ENCODE data around the gene PCSK5. TPM values are rescaled to one million over a fixed set of nuclear protein-coding genes. Genes with fewer than 3 reads are reported as not detected.

PCSK5 gene
- total and polyA plus RNA-seq, 3 experiments from 2014 or later: 1.6 to 1.9 (median 1.8) TPM

DNA sequence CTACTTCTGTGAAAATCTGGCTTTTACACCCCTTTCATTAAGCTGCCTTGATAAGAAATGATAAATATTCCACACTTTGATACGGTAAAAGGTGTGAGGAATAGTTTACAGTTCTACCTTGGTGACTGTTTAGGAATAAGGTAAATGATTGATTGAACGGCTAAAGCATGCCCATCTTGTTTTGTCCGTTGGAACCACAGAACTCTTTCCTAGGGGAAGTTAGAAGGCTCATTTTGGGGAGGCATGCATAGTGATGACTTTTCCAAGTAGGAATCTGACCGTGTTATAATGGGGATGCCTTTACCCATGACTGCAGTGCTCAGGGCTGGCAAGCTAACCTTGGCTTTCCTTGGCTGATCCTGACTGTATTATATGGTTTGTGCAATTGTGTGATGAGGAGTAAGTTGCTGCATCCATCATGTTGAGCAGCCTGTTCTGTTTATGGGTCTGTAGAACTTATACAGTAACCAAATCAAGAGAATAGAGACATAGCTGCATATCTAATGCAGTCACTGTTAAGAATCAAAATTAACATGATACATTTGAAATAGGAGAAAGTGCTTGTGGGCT is 24.5 kb downstream of the PCSK5 start:
- Histone ChIP-seq H3K36me3 (ENCODE audit: insufficient read depth, low read length) (no peaks in the 10 kb centered on the region), H3K27ac (ENCODE audit: low read depth, low read length) (no peak overlapping the region), H3K9me3 (ENCODE audit: low read length) (no peaks in the 10 kb centered on the region), H3K4me1 (ENCODE audit: insufficient read depth, low read length) (no peaks in the 10 kb centered on the region), H3K4me3 (ENCODE audit: low read length) (no peak overlapping the region), H3K27me3 (ENCODE audit: insufficient read depth, low read length, poor library complexity, severe bottlenecking) (no peaks in the 10 kb centered on the region)
- CTCF ChIA-PET: no interaction called here
- no peak overlapping the region for H3K27ac Mint-ChIP-seq
- H3K4me1 Mint-ChIP-seq: peaks cover 0 to 11% (median 9%) of the 10 kb centered on the region in 3 donors
- no peak overlapping the region for H3K4me3 Mint-ChIP-seq
- DNase-seq: no peak
- peaks cover 0 to 6% (median 0%) of the 10 kb centered on the region in 5 donors for H3K9me3 Mint-ChIP-seq
- no peaks in the 10 kb centered on the region for H3K36me3 Mint-ChIP-seq
- no peaks in the 10 kb centered on the region for H3K27me3 Mint-ChIP-seq
- POLR2A ChIA-PET: no interaction called here

DNA sequence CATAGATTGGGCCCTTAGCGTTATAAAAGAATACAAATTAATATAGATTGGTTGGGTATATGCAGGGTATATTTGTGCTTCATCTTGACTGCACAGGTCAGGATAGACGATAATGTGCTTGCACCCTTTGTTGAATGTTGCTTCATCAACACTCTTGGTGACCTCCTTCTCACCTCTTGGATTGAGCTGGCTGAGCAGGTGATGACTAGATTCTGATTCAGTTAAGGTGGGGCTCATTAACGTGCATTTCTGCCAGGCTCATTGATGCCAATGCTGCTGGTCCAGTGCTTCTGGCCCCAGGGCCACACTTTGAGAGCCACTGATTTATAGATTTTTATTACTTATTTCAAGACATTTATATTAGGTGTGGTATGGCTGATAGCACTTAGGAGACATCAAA is 27.7 kb downstream of the PCSK5 start:
- no peaks in the 10 kb centered on the region for H3K36me3 Mint-ChIP-seq
- H3K4me1 ChIP-seq (ENCODE audit: insufficient read depth, low read length): no peaks in the 10 kb centered on the region
- H3K4me3 Mint-ChIP-seq: no peak overlapping the region
- peaks cover 0 to 4% (median 4%) of the 10 kb centered on the region in 3 donors for H3K4me1 Mint-ChIP-seq
- ChIA-PET CTCF (no interaction called here), POLR2A (no interaction called here)
- H3K27me3 ChIP-seq (ENCODE audit: insufficient read depth, low read length, poor library complexity, severe bottlenecking): no peaks in the 10 kb centered on the region
- no peak overlapping the region for H3K27ac Mint-ChIP-seq
- peaks cover 0 to 2% of the 10 kb centered on the region in 2 donors for H3K27me3 Mint-ChIP-seq
- H3K4me3 ChIP-seq (ENCODE audit: low read length): no peak overlapping the region
- DNase-seq: no peak
- no peak overlapping the region for H3K27ac ChIP-seq (ENCODE audit: low read depth, low read length)
- no peaks in the 10 kb centered on the region for H3K9me3 ChIP-seq (ENCODE audit: low read length)
- H3K36me3 ChIP-seq (ENCODE audit: insufficient read depth, low read length): no peaks in the 10 kb centered on the region
- H3K9me3 Mint-ChIP-seq: peaks cover 0 to 5% (median 0%) of the 10 kb centered on the region in 5 donors

GRCh38 chr9:75918909-75919308 is 28.4 kb downstream of the PCSK5 start:
- ChIA-PET CTCF (no interaction called here), POLR2A (no interaction called here)
- no peak overlapping the region for H3K27ac ChIP-seq (ENCODE audit: low read depth, low read length)
- H3K9me3 ChIP-seq (ENCODE audit: low read length): no peaks in the 10 kb centered on the region
- no peak for DNase-seq
- Mint-ChIP-seq H3K27me3 (peaks cover 0 to 3% of the 10 kb centered on the region in 2 donors), H3K36me3 (no peaks in the 10 kb centered on the region), H3K4me1 (peaks cover 0 to 7% (median 4%) of the 10 kb centered on the region in 3 donors), H3K27ac (no peak overlapping the region), H3K9me3 (peaks cover 0 to 5% (median 0%) of the 10 kb centered on the region in 5 donors), H3K4me3 (no peak overlapping the region)
- H3K4me1 ChIP-seq (ENCODE audit: insufficient read depth, low read length): no peaks in the 10 kb centered on the region
- H3K27me3 ChIP-seq (ENCODE audit: insufficient read depth, low read length, poor library complexity, severe bottlenecking): no peaks in the 10 kb centered on the region
- no peak overlapping the region for H3K4me3 ChIP-seq (ENCODE audit: low read length)
- H3K36me3 ChIP-seq (ENCODE audit: insufficient read depth, low read length): no peaks in the 10 kb centered on the region

GRCh38 chr9:75921391-75922127 is 31.1 kb downstream of the PCSK5 start:
- Mint-ChIP-seq H3K4me1 (peaks cover 0 to 9% (median under 1%) of the 10 kb centered on the region in 3 donors), H3K27me3 (peaks cover 0 to 5% of the 10 kb centered on the region in 2 donors), H3K4me3 (no peak overlapping the region), H3K9me3 (peaks cover 0 to 5% (median 0%) of the 10 kb centered on the region in 5 donors), H3K36me3 (no peaks in the 10 kb centered on the region), H3K27ac (no peak overlapping the region)
- no peaks in the 10 kb centered on the region for H3K36me3 ChIP-seq (ENCODE audit: insufficient read depth, low read length)
- DNase-seq: no peak
- no peak overlapping the region for H3K4me3 ChIP-seq (ENCODE audit: low read length)
- no peaks in the 10 kb centered on the region for H3K9me3 ChIP-seq (ENCODE audit: low read length)
- CTCF ChIA-PET: no interaction called here
- H3K27ac ChIP-seq (ENCODE audit: low read depth, low read length): no peak overlapping the region
- no peaks in the 10 kb centered on the region for H3K4me1 ChIP-seq (ENCODE audit: insufficient read depth, low read length)
- H3K27me3 ChIP-seq (ENCODE audit: insufficient read depth, low read length, poor library complexity, severe bottlenecking): no peaks in the 10 kb centered on the region
- POLR2A ChIA-PET: no interaction called here

GRCh38 chr9:75926385-75926784 is 35.9 kb downstream of the PCSK5 start:
- ChIA-PET CTCF (no interaction called here), POLR2A (no interaction called here)
- Mint-ChIP-seq H3K27ac (no peak overlapping the region), H3K4me3 (no peak overlapping the region), H3K27me3 (peaks cover 0 to 5% of the 10 kb centered on the region in 2 donors), H3K4me1 (peaks cover 2 to 12% (median 4%) of the 10 kb centered on the region in 3 donors), H3K36me3 (no peaks in the 10 kb centered on the region), H3K9me3 (peaks cover 0 to 5% (median 0%) of the 10 kb centered on the region in 5 donors)
- Histone ChIP-seq H3K27me3 (ENCODE audit: insufficient read depth, low read length, poor library complexity, severe bottlenecking) (no peaks in the 10 kb centered on the region), H3K4me1 (ENCODE audit: insufficient read depth, low read length) (no peaks in the 10 kb centered on the region), H3K36me3 (ENCODE audit: insufficient read depth, low read length) (no peaks in the 10 kb centered on the region), H3K9me3 (ENCODE audit: low read length) (no peaks in the 10 kb centered on the region), H3K27ac (ENCODE audit: low read depth, low read length) (no peak overlapping the region), H3K4me3 (ENCODE audit: low read length) (no peak overlapping the region)
- no peak for DNase-seq

- CTCF ChIA-PET: no interaction called here
- POLR2A ChIA-PET: no interaction called here
- H3K36me3 ChIP-seq (ENCODE audit: insufficient read depth, low read length): no peaks in the 10 kb centered on the region
Measured at GRCh38 chr9:75927356-75927755, 36.9 kb downstream of the PCSK5 start.

DNA sequence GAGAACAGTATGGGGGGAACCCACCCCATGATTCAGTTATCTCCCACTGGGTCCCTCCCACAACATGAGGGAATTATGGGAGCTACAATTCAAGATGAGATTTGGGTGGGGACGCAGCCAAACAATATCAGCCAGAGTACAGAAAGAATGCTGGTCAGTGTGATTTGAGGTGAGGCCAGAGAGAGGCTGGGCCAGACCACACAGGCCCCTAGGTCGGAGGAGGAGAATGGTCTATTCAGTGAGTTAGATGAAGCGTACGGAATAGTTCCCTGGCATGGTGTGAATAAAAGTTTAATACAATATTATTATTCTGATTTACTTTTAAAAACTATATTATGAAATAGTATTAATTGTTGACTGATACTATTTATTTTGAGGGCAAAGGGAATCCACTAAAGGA is 39.7 kb downstream of the PCSK5 start:
- Histone ChIP-seq H3K27ac (ENCODE audit: low read depth, low read length) (no peak overlapping the region), H3K4me3 (ENCODE audit: low read length) (no peak overlapping the region), H3K36me3 (ENCODE audit: insufficient read depth, low read length) (no peaks in the 10 kb centered on the region), H3K9me3 (ENCODE audit: low read length) (no peaks in the 10 kb centered on the region), H3K27me3 (ENCODE audit: insufficient read depth, low read length, poor library complexity, severe bottlenecking) (no peaks in the 10 kb centered on the region), H3K4me1 (ENCODE audit: insufficient read depth, low read length) (no peaks in the 10 kb centered on the region)
- Mint-ChIP-seq H3K36me3 (peaks cover 0 to 10% (median 6%) of the 10 kb centered on the region in 3 donors), H3K27me3 (no peaks in the 10 kb centered on the region), H3K4me1 (peaks cover 2 to 7% (median 4%) of the 10 kb centered on the region in 3 donors), H3K4me3 (no peak overlapping the region), H3K27ac (no peak overlapping the region), H3K9me3 (peaks cover 0 to 2% (median 0%) of the 10 kb centered on the region in 5 donors)
- no peak for DNase-seq
- ChIA-PET CTCF (no interaction called here), POLR2A (no interaction called here)

More at GRCh38 chr9:75927356-75927755, 36.9 kb downstream of the PCSK5 start:
- Mint-ChIP-seq H3K27ac (no peak overlapping the region), H3K9me3 (peaks cover 0 to 5% (median 0%) of the 10 kb centered on the region in 5 donors), H3K4me1 (peaks cover 2 to 12% (median 4%) of the 10 kb centered on the region in 3 donors), H3K36me3 (no peaks in the 10 kb centered on the region), H3K4me3 (no peak overlapping the region), H3K27me3 (peaks cover 0 to 4% of the 10 kb centered on the region in 2 donors)
- Histone ChIP-seq H3K27me3 (ENCODE audit: insufficient read depth, low read length, poor library complexity, severe bottlenecking) (no peaks in the 10 kb centered on the region), H3K9me3 (ENCODE audit: low read length) (no peaks in the 10 kb centered on the region), H3K4me1 (ENCODE audit: insufficient read depth, low read length) (no peaks in the 10 kb centered on the region), H3K27ac (ENCODE audit: low read depth, low read length) (no peak overlapping the region), H3K4me3 (ENCODE audit: low read length) (no peak overlapping the region)
- DNase-seq: no peak

- Histone ChIP-seq H3K27ac (ENCODE audit: low read depth, low read length) (no peak overlapping the region), H3K9me3 (ENCODE audit: low read length) (no peaks in the 10 kb centered on the region), H3K4me3 (ENCODE audit: low read length) (no peak overlapping the region), H3K27me3 (ENCODE audit: insufficient read depth, low read length, poor library complexity, severe bottlenecking) (no peaks in the 10 kb centered on the region), H3K36me3 (ENCODE audit: insufficient read depth, low read length) (no peaks in the 10 kb centered on the region), H3K4me1 (ENCODE audit: insufficient read depth, low read length) (no peaks in the 10 kb centered on the region)
- Mint-ChIP-seq H3K4me1 (peaks cover 2 to 4% (median 3%) of the 10 kb centered on the region in 3 donors), H3K27me3 (no peaks in the 10 kb centered on the region), H3K36me3 (peaks cover 0 to 15% (median 6%) of the 10 kb centered on the region in 3 donors), H3K4me3 (no peak overlapping the region), H3K9me3 (peaks cover 0 to 2% (median 0%) of the 10 kb centered on the region in 5 donors), H3K27ac (no peak overlapping the region)
- CTCF ChIA-PET: no interaction called here
- POLR2A ChIA-PET: no interaction called here
- no peak for DNase-seq
Measured at GRCh38 chr9:75930730-75931321, 40.4 kb downstream of the PCSK5 start.
